HG03280 (cell line): Measurements from ENCODE around the gene NME4.

Experiments used
- ATAC-seq: cut with Tn5 transposase; IDR thresholded peaks from one replicate; pipeline ENCODE4 v1.9.1; 2021; ENCODE audit warnings: mild to moderate bottlenecking, moderate library complexity; ENCODE audit not compliant: unreplicated experiment

Gene NME4

DNA sequence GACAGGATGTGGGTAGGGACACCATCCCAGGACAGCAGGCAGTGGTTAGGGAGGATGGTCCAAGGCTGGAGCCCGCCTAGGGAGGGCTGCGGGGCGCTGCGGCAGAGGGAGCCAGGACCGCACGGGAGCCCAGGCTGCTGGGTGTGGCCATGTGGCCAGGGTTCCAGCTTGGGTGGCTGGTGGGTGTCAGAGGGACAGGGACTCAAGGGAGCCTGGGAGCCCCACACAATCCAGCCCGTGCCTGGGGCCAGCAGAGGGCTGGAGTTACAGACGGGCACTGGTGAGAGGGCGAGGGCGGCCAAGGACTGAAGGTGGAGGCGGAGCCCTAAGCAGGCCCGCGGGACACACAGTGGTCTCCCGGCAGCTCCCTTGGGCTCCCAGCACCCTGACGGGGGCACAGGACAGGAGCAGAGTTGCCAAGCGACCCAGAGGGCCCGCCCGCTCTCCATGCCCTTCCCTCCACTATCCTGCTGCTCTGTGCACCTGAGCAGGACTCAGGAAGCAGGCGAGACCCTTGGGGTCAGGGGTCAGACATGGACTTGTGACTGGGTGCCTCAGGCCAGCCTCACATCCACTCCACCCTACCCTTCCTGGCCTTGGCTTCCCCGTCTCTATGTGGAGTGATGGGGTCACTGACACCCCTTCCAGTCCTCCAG lies 33.8 kb upstream of the NME4 start:
- ATAC-seq, result no peak

DNA sequence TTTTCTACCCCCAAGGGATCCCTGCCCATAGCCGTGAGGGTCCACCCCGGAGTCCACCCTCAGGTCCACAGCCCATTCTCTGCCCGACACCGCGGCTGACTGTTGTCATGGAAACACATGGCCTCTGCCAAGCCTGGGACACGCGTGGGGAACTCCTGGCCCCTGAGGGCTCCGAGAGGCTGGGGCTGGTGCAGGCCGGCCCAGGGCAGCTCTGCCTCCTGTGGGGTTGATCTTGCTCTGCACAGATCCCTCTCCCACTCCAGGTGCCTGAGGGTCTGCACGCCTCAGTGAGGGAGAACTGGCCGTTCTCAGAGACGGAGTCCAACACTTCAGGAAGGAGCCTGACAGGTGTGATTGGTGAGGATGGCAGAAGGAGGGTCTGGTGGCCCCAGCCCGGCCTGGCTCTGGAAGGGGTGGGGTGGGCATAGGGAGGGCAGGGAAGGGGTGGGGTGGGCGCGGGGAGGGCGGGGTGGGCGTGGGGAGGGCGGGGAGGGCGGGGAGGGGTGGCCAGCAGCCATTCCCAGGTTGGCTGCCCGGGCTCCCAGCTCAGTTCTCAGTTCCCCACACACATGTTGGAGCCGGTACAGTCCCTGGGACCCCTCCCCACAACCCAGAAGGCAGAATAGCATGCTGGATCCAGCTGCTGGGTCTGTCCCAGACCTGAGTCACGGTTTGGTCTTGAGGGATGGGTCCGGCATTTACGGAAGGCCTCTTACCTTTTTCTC lies 33.1 kb upstream of the NME4 start:
- ATAC-seq, result no peak

DNA sequence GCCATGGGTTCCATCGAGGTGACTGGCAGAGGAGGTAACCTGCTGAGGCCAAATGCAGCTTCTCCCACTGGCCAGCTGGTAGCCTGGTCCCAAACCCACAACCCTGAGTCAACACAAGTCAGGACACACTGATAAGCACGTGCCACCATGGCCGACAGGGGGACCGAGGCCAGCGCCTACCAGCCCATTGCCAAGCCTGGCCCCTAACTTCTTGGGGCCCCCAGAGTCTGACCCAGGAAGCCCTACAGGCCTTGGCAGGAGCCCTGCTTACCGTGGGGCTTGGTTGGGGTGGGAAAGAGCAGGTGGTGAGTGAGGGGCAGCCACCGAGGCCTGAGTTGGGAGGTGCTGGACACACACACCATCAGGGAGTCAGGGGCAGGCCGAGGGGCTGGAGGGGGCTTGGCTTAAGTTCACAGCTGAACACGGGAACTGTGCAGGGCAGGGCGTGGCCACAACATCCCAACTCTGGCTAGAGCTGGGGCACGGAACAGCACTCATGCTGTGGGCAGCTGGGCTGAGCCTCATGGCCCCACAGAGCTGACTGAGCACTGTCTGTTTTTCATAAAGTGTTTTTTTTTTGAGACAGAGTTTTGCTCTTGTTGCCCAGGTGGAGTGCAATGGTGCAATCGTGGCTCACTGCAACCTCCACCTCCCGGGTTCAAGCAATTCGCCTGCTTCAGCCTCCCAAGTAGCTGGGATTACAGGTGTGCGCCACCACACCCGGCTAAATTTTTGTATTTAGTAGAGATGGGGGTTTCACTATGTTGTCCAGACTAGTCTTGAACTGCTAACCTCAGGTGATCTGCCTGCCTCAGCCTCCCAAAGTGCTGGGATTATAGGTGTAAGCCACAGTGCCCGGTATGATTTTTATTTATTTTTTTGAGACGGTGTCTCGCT lies 32.2 kb upstream of the NME4 start:
- ATAC-seq, result no peak

DNA sequence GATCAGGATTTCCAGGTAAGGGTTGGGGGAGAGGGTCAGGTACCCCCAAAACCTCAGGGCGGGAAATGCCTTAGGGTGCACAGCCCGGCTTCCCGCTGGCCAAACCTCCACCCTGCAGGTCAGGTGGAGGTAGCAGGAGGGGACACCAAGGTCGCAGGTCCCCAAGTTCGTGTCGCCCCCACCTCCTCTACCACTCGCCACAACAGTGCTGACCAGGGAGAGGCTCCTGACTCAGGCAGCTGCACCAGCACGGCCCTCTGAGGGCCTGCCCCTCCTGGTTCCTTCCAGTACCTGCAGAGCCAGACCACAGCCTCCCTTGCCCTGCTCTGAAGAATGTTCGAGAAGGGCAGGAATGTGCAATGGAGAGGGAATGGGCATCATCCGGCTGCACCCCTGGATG lies 30.5 kb upstream of the NME4 start:
- ATAC-seq, result no peak

DNA sequence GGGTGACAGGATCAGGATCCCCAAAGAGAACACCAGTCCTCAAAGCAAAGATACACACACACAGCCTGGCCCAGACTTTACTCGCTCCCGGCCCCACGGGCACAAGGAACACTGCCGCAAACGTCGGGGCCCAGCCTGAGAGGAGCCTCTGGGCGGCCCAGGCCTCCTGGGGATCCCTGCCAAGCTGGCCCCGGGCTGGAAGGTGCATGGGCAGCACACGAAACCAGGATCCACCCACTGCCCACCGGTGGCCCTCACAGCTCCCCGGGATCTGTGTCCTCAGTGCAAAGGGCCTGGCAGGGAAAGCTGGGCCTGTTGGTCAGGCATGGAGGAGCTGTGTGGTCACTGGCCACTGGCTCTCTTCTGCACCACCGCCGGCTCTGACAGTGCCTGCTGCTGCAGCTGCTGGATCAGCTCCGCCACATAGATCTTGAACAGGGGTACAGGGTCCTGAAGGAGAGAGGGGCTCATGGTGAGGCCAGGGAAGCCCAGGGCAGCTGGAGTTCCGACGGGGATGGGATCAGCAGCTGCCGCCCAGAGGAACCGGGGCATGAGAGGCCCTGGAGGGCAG lies 29.6 kb upstream of the NME4 start:
- no peak for ATAC-seq

DNA sequence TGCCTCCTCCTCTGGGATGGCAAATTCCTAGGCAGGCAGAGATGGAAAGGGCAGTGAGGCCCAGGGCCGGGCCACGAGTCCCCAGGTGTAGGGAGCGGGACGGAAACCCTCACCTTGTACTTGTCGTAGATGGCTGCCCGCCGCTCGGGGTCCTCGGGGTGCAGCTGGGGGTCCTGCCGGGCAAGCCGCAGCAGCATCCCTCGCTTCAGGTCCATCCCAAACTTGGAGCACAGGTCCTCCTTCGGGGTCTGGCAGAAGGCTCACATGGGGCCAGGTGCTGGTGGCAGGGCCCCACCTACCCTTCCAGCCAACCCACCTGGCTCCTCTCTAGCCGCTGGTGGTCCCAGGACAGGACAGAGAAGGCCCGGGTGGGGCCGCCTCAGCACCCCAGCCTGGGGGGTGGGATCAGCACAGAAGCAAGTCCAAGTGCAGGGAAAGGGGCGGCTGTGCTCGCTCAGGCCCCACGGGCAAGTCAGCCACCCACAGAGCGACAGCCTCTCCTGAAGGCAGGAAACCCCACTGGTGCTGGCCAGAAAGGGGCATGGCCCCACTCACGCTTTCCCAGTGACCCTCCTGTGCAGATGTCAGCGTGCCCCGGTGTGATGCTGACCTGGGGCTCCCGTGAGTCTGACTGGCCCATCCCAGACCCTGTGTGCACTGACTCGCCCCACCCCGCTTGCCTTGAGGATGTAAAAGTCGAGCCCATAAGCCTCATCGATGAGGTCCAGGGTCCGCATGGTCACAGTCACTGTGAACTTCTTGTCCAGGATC lies 28.4 kb upstream of the NME4 start:
- ATAC-seq, result no peak

DNA sequence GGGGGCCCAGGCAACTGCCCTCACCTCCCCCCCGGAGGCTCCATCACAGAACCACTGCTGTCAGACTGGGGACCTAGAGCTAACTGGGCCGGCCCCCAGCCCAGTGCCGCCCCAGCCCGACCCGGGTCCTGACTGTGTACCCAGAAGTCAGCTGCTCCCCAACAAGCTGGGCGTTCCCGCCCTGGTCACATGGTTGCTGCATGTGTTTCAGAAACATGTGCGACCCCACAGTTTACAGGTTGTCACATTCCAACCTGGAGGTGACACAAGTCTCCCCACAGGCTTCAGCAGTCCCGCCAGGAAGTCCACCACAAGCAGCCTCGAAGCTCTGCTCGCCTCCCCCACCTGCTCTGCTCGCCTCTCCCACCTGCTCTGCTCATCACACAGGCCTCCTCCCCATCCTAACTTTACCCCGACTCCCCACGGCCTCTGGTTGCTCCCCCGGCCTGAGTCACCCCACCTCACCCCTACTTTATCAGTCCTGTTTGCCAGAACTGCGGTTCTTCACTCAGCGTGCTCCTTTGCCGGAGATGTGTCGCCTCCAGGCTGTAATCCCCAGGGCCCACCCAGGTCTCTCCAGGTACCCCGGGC lies 27.6 kb upstream of the NME4 start:
- ATAC-seq, result no peak

DNA sequence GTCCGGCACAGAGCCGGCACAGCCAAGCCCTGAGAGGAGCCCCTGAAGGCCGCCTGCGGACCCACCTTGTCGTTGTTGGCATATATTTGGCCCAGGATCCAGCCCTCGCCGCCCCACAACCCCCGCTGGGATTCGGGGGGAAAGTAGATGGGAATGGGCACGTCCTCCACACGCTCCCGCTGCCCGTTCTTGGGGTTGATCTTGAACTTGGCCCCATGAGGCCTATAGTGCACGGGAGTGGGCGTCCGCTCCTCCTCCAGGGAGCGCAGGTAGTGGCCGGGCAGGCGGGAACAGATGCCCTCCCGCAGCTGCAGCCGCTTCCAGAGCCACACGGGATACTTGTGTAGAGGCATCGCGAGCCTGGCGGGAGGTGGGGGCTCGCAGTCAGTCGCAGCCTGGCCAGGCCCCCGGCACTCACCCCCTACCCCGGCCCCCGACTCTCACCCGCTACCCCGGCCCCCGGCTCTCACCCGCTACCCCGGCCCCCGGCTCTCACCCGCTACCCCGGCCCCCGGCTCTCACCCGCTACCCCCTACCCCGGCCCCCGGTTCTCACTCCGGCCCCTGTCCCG lies 27.0 kb upstream of the NME4 start:
- ATAC-seq, result no peak

DNA sequence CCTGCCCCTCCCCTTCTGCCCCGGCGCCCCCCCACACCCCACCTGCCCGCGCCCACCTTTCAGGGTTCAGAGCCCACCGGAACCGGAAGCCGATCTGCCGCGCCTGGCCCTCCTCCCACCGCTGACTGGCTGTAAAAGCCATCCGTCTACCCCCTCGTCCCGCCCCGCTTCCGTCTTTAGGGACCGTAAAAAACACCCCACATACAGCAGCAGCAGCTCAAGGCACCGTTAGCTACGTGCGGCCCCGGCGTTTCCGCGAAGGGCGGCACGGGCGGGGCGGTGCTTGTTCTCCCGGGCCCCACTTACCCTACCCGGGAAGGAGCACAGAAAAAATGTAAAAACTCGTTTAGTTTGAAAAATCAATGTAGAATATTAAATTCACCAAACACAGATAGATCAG lies 26.6 kb upstream of the NME4 start, which contains the start of gene MRPL28:
Gene MRPL28 (minus strand): TSS at position 96 of the 400 bp plus-strand sequence. CDS start 320 bp downstream, outside the sequence.
- ATAC-seq, result peak; percentile 90

DNA sequence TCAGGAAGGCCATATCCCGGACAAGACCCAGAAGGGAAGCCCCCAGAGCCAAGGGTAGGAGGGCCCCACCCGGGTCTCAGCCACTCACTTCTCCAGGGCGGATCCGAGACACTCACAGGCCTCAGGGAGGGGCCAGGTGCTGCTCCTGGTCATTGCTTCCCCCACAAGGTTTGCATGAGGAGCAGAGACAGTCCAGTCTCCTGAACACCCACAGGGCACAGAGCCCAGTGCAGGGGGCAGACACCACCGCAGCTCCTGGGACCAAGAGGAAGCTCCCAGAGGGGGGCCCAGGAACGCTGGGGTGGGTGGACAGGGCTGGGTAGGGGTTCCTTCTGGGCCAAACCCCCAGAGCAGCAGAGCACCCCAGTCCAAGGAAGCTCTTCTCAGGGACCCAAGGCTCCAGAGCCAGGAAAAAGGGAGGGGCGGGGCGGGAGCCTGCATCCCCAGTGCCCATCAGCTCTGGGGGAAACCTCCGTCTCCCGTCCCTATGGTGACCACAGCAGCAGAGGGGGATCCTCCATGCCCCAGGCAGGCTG lies 26.0 kb upstream of the NME4 start:
- no peak for ATAC-seq

DNA sequence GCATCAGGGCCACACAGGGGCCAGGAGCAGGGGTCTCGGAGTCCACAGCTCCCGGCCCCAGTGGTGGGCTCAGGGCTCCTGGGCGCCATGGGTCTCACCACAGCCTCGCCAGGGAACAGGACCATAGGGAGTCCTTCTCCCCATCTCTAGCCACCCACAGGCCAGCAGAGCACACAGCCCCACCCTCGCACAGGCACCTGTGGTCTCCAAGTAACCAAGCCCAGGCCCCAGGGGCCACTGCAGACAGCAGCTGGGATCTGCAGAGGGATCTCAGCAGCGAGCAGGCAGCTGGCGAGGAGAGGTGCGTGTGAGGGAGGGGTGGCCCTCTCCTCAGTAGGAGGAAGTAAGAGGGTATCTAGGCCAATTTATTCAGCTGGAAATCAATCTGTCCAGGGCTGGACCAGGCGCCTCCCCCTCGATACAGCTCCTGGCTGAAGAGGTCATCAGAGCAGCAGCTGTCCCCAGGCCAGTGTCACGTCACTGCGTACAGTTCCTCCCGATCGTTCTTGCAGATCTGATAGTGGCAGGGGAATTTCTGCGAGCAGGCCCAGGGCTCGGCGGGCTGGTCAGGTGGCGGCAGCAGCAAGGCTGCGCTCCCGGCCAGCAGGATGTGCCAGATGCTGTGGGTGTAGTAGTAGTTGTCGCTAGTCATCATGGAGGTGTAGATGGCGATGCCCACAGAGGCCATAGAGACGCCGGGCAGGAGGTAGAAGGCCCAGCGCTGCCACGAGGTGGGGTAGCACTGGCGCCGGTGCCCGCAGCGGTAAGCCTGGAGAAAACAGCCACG lies 25.3 kb upstream of the NME4 start:
- no peak for ATAC-seq

DNA sequence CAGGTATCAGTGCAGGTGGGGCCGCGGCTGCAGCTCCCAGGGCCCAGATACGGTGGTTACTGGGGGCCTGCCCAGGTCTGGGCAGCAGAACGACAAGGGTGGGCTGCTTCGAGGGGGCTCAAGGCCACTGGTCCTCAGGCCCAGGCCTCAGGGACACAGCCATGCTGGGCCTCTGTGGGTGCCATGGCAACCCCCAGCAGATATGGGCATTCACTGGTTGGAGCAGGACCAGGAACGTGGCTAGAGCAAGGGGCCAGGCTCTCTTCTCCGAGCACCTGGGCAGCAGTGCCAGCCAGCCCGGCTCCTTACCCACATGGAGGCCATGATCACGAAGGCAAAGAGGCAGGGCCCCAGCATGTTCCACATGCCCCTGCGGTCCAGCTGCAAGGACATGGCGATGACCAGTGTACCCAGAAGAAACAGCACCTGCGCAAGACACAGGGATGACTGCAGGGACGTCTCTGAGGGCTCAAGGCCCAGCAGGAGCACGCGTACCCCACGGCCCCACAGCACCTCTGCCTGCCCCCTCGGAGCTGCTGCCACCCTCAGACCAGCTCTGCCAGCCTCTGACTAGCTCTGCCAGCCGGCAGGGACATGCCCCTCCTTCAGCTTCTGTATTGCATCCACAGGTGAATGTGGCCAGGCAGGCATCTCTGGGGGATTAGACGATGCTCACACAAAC lies 24.6 kb upstream of the NME4 start:
- ATAC-seq, result no peak

DNA sequence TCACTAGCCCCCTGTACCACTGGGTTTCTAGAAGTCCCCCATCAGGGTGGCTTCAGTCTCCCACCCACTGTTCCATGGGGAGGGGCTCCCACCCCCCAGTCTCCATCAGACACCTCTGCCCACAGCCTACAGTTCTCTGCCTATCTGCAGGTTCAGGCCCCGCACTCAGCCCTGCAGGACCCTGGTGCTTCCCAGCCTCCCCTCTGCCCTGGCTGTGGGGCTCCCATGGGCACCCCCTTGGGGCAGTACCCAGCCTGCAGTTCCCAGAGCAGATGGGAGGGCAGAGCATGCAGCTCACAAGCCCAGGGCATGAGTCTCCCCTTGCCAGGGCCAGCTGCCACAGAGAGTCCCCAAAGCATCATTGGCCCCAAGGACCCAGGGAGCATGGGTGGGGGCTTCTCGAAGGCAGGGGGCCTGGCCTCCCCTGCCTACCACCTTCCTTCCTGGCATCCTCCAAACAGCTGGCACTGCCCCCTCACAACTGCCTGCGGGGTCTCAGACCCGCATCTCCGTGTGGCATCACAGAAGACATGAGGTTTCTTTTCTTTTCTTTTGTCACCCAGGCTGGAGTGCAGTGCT lies 23.9 kb upstream of the NME4 start:
- no peak for ATAC-seq

DNA sequence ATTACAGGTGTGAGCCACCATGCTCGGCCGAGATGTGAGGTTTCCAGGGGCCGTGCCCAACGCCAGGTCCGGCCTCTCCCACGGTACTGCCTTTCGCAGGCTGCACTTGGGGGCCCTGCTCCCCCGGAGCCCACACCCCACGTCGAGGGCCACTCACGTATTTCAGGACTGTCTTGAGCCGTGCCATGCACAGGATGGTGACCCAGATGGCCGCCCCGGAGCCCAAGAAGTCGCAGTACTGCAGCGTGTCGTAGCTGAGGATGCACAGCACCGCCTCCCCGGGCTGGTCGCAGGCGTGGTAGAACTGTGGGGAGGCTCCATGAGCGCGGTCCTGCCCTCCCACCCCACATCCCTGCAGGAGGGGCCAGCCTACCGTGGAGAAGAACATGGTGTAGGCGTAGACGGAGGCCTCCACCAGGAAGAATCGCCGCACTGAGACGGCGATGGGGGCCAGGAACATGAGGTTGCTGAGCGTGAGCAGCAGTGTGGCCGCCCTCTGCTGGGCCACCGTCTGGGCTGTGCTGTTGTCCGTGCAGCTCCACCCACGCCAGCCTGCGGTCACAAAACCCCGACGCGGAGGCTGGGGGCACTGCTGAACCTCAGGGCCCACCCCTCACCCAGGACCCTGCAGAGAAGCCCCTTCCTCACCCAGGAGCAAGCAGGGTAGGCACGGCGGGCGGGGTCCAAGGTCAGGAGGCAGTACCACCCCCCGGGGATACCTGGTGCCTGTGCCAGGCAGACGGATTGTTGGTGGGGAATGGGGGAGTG lies 23.0 kb upstream of the NME4 start:
- no peak for ATAC-seq

DNA sequence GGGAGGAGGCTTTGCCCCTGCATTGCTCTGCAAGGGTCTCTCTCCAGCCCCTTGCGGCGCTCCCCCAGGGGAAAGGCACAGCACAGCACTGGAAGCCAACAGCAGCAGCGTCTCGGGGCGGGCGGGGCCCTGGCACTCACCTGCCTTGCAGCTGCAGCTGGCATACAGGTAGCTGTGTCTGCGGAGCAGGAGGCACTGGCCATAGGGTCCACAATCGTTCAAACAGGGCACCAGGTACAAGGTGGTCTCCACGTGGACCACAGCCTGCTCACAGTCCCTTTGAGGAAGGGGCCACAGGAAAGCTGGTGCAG lies 22.4 kb upstream of the NME4 start:
- no peak for ATAC-seq

DNA sequence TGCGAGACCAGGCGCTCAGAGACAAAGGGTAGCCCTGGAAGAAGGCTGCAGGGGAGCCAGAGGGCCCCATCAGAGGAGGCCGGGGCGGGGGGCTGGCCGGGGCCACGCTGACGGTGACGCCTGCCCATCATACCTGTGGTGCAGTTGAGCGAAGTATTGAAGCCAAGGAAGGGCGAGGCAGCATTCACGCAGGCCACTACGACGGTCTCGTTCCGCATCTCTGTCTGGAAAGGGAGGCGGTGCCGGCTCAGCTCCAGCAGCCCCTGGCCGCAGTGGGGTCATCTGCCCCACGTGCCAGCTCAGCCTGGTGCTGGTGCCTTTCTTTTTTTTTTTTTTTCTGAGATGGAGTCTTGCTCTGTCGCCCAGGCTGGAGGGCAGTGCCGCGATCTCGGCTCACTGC lies 21.8 kb upstream of the NME4 start:
- ATAC-seq, result no peak
